Measurements from ENCODE around the gene NDUFAF2.

The NDUFAF2 gene

DNA sequence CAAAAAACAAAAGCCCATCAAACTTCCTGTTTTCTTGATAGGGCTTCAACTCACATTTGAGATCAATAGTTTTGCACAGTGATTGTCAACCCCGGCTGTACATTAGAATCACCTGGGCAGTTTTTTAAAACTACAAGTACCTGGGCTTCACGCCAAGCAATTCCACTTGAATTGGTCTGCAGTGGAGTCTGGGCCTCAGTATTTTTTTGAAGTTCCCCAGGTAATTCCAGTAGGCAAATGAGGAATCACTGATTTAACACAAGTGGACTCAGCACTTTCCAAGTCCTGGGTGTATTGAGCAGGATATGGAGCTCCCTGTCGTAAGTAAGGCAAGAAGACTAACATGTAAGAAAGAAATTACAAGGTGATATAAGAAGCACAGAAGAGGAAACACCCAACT lies 232.1 kb downstream of the NDUFAF2 start:
- DNase-seq (ENCODE audit: extremely low spot score): no peak
- CTCF ChIA-PET: interaction anchor here (0.7 to 1.4 kb wide), 3 partner anchors 8 to 22 kb away, joined by 3 to 6 read pairs (median 3); no protein-coding TSS in a partner anchor
- POLR2A ChIA-PET: no interaction called here
- TF ChIP-seq, protein P1, sequence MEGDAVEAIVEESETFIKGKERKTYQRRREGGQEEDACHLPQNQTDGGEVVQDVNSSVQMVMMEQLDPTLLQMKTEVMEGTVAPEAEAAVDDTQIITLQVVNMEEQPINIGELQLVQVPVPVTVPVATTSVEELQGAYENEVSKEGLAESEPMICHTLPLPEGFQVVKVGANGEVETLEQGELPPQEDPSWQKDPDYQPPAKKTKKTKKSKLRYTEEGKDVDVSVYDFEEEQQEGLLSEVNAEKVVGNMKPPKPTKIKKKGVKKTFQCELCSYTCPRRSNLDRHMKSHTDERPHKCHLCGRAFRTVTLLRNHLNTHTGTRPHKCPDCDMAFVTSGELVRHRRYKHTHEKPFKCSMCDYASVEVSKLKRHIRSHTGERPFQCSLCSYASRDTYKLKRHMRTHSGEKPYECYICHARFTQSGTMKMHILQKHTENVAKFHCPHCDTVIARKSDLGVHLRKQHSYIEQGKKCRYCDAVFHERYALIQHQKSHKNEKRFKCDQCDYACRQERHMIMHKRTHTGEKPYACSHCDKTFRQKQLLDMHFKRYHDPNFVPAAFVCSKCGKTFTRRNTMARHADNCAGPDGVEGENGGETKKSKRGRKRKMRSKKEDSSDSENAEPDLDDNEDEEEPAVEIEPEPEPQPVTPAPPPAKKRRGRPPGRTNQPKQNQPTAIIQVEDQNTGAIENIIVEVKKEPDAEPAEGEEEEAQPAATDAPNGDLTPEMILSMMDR (IDR thresholded peaks at IDR 0.05; ENCODE audit: control extremely low read depth, extremely low read depth, low read depth, missing control alignments): no peak

DNA sequence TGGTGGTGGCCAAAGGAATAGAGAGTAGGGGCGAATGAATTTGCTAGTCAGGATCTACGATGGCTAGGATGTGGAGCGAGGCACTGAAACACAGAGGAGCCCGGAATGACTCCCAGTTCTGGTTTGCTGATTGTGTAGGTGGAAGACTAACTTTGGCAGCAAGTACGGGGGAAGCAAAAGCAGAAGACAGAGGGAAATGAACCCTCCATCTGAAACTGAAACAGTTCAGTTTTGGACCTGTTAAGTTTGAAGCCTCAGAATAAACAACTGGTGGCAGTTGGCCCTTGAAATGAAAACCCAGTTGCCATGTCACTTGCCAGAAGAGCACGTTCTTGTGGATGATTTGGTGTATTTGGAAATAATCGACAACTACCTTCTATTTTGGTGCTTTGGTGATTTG lies 232.7 kb downstream of the NDUFAF2 start:
- POLR2A ChIA-PET: interaction anchor here (0.6 kb wide), 1 partner anchor 14 kb away, joined by 3 read pairs; no protein-coding TSS in a partner anchor
- CTCF ChIA-PET: interaction anchor here (1.2 to 1.4 kb wide), 2 partner anchors 8 to 9 kb away, joined by 3 to 6 read pairs; no protein-coding TSS in a partner anchor
- peak; percentile 53 for DNase-seq (ENCODE audit: extremely low spot score)
- TF ChIP-seq, protein P1 (IDR thresholded peaks at IDR 0.05; ENCODE audit: control extremely low read depth, extremely low read depth, low read depth, missing control alignments): no peak

- POLR2A ChIA-PET: no interaction called here
Measured at GRCh38 chr5:61178702-61179101, 233.7 kb downstream of the NDUFAF2 start.

DNA sequence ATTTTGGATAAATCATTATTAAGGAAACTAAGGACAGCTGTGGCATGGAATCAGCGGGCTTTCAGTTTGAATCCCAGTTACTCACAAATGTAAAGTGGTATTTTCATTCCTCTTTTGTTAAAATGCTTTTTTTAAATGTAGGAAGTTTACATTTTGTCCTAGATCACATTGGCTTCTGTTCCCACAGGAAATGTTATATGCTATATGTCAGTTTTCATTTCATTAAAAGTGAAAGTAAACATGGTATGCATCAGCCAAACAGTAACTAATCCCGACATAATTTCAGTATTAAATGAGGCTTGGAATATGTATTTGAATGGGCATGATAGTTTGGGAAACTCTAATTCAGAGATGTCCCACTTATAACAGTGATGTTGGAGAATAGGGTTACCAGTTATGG lies 235.9 kb downstream of the NDUFAF2 start:
- TF ChIP-seq, protein P1 (IDR thresholded peaks at IDR 0.05; ENCODE audit: control extremely low read depth, extremely low read depth, low read depth, missing control alignments): no peak
- ChIA-PET CTCF (no interaction called here), POLR2A (no interaction called here)
- DNase-seq (ENCODE audit: extremely low spot score): no peak

More at GRCh38 chr5:61178702-61179101, 233.7 kb downstream of the NDUFAF2 start:
- TF ChIP-seq, protein P1 (IDR thresholded peaks at IDR 0.05; ENCODE audit: control extremely low read depth, extremely low read depth, low read depth, missing control alignments): no peak
- CTCF ChIA-PET: interaction anchor here (1.1 to 1.2 kb wide), 3 partner anchors 9 to 152 kb away, joined by 3 to 4 read pairs (median 3); no protein-coding TSS in a partner anchor
- DNase-seq (ENCODE audit: extremely low spot score): no peak

GRCh38 chr5:61182449-61182848 lies 237.4 kb downstream of the NDUFAF2 start:
- DNase-seq (ENCODE audit: extremely low spot score): no peak
- ChIA-PET CTCF (interaction anchor here (1.0 to 1.3 kb wide), 5 partner anchors 10 to 127 kb away, joined by 3 to 7 read pairs (median 3); no protein-coding TSS in a partner anchor), POLR2A (no interaction called here)
- TF ChIP-seq, protein P1 (IDR thresholded peaks at IDR 0.05; ENCODE audit: control extremely low read depth, extremely low read depth, low read depth, missing control alignments): no peak

DNA sequence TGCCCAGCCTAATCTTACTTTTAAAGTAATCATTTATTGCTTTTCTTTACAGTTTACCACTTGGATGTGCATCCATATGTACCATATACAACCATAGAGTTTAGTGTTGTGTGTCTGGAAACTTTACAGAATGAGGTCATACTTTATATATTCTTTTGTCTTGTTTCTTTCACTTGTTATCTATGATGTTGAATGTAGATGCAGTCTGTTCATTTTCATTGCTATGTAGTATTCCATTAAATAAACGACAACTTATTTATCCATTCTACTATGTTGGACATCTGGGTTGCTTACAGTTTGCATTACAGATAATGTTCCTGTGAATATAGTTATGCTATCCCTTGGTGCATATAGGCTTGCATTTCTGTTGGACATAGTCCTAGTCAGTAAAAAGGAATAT lies 238.5 kb downstream of the NDUFAF2 start:
- TF ChIP-seq, protein P1 (IDR thresholded peaks at IDR 0.05; ENCODE audit: control extremely low read depth, extremely low read depth, low read depth, missing control alignments): no peak
- DNase-seq (ENCODE audit: extremely low spot score): no peak
- ChIA-PET POLR2A (no interaction called here), CTCF (interaction anchor here (0.9 kb wide), 1 partner anchor 12 kb away, joined by 3 read pairs; no protein-coding TSS in a partner anchor)

Measured in GM10248 (cell line).